Astrocyte (in vitro differentiated cells and primary cell): ENCODE data around the gene AUP1.

Experiments
- EZH2 ChIP-seq: IDR thresholded peaks from 2 replicates; pipeline ENCODE4 v1.6.1; 2012; ENCODE audit warnings: mild to moderate bottlenecking, low read length, inconsistent platforms; ENCODE audit not compliant: insufficient read depth
- TF ChIP-seq, protein P1 (sequence below): IDR thresholded peaks from 2 replicates; pipeline ENCODE4 v1.5.1; 2011; ENCODE audit warnings: low read depth, mild to moderate bottlenecking, inconsistent platforms, low read length, moderate library complexity; ENCODE audit not compliant: insufficient read depth

DNA sequence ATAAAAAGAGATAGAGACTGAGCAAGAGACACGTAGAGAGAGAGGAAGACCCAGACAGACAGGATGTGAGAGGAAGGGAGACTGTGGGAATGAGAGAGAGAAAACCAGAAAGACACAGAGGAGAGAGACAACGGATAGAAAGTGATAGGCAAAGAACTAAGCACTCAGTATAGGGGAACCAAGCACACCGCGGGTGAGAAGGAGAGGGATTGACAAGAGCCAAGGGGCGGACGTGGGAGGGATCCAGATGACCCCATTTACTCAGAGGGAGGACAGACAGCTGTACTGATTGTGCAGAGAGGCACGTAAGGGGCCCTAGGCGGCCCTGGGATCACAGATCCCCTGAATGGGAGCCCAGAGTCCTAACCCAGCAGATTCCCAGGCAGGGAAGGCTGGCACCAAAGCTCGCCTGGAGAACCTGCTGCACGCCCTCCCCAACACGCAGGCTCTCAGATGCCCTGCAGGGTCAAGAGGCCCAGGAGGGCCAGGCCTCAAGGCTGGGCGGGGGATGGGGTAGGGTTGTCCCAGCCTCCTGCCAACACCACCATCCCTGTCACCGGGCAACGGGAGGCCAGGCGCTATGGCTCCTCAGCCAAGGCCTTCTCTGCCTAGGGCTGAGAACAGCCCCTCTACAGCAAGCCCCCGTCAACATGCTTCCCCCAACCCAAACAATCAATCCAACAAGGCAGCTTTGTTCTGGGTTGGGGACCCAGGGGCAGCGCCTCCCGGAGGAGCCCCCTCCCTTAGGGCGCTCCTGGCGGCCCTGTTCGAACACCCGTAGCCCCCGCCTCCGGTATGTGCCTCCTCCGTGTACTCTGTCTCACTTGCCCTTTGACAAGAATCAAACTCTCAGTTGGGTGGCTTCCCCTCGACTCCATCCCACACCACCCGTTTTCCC lies 23.7 kb upstream of the AUP1 start:
- TF ChIP-seq, protein P1, sequence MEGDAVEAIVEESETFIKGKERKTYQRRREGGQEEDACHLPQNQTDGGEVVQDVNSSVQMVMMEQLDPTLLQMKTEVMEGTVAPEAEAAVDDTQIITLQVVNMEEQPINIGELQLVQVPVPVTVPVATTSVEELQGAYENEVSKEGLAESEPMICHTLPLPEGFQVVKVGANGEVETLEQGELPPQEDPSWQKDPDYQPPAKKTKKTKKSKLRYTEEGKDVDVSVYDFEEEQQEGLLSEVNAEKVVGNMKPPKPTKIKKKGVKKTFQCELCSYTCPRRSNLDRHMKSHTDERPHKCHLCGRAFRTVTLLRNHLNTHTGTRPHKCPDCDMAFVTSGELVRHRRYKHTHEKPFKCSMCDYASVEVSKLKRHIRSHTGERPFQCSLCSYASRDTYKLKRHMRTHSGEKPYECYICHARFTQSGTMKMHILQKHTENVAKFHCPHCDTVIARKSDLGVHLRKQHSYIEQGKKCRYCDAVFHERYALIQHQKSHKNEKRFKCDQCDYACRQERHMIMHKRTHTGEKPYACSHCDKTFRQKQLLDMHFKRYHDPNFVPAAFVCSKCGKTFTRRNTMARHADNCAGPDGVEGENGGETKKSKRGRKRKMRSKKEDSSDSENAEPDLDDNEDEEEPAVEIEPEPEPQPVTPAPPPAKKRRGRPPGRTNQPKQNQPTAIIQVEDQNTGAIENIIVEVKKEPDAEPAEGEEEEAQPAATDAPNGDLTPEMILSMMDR, result no peak
- no peak for TF ChIP-seq EZH2
